ENCODE measurements around the gene ALDH7A1.
"Not testable (repeated sequence)": the region's sequence is repeated elsewhere in the genome, so short reads cannot be mapped to it uniquely, and the experiment has no call there.

ALDH7A1 gene

GRCh38 chr5:126562823-126563222, 32.2 kb downstream of the ALDH7A1 start:
- H3K27me3 ChIP-seq (ENCODE audit: insufficient read depth, low read length, poor library complexity) = no peaks in the 10 kb centered on the region
- TF ChIP-seq CTCF (IDR thresholded peaks at IDR 0.05; ENCODE audit: borderline replicate concordance, extremely low read depth, low read length, poor library complexity, severe bottlenecking) (no peak), EZH2 (IDR thresholded peaks at IDR 0.05; ENCODE audit: borderline replicate concordance, low read depth, low read length, severe bottlenecking) (no peak)
- H4K20me1 ChIP-seq (ENCODE audit: insufficient read depth, low read length) = no peaks in the 10 kb centered on the region
- H3K79me2 ChIP-seq (ENCODE audit: insufficient read depth, low read length) = no peaks in the 10 kb centered on the region
- no peak overlapping the region for H3K4me3 ChIP-seq (ENCODE audit: low read depth in 1 of 2, low read length in 2 of 2)
- H3K36me3 ChIP-seq (ENCODE audit: insufficient read depth, low read length) = no peaks in the 10 kb centered on the region
- H3K9me3 ChIP-seq (ENCODE audit: insufficient read depth, low read length, severe bottlenecking) = no peaks in the 10 kb centered on the region
- no peak overlapping the region for H3K27ac ChIP-seq (ENCODE audit: low read length)
- no peak overlapping the region for H3K4me2 ChIP-seq (ENCODE audit: insufficient read depth, low read length)
- H2AFZ ChIP-seq (ENCODE audit: low read depth, low read length) = no peak overlapping the region
- DNase-seq = no peak
- ATAC-seq (ENCODE audit: insufficient read depth, low read depth) = no peak
- no peak overlapping the region for H3K9ac ChIP-seq (ENCODE audit: low read depth, low read length)
- no peaks in the 10 kb centered on the region for H3K4me1 ChIP-seq (ENCODE audit: insufficient read depth, low read length)

GRCh38 chr5:126561908-126562307, 33.1 kb downstream of the ALDH7A1 start:
- no peaks in the 10 kb centered on the region for H3K27me3 ChIP-seq (ENCODE audit: insufficient read depth, low read length, poor library complexity)
- no peak overlapping the region for H3K4me2 ChIP-seq (ENCODE audit: insufficient read depth, low read length)
- H3K9me3 ChIP-seq (ENCODE audit: insufficient read depth, low read length, severe bottlenecking) = no peaks in the 10 kb centered on the region
- H3K27ac ChIP-seq (ENCODE audit: low read length) = no peak overlapping the region
- DNase-seq (no peak), ATAC-seq (ENCODE audit: insufficient read depth, low read depth) (no peak)
- no peak overlapping the region for H3K9ac ChIP-seq (ENCODE audit: low read depth, low read length)
- H2AFZ ChIP-seq (ENCODE audit: low read depth, low read length) = no peak overlapping the region
- no peaks in the 10 kb centered on the region for H3K4me1 ChIP-seq (ENCODE audit: insufficient read depth, low read length)
- H3K79me2 ChIP-seq (ENCODE audit: insufficient read depth, low read length) = no peaks in the 10 kb centered on the region
- no peaks in the 10 kb centered on the region for H3K36me3 ChIP-seq (ENCODE audit: insufficient read depth, low read length)
- no peaks in the 10 kb centered on the region for H4K20me1 ChIP-seq (ENCODE audit: insufficient read depth, low read length)
- H3K4me3 ChIP-seq (ENCODE audit: low read depth in 1 of 2, low read length in 2 of 2) = no peak overlapping the region
- TF ChIP-seq EZH2 (IDR thresholded peaks at IDR 0.05; ENCODE audit: borderline replicate concordance, low read depth, low read length, severe bottlenecking) = no peak
- peak; percentile 6 for TF ChIP-seq CTCF (IDR thresholded peaks at IDR 0.05; ENCODE audit: borderline replicate concordance, extremely low read depth, low read length, poor library complexity, severe bottlenecking)

DNA sequence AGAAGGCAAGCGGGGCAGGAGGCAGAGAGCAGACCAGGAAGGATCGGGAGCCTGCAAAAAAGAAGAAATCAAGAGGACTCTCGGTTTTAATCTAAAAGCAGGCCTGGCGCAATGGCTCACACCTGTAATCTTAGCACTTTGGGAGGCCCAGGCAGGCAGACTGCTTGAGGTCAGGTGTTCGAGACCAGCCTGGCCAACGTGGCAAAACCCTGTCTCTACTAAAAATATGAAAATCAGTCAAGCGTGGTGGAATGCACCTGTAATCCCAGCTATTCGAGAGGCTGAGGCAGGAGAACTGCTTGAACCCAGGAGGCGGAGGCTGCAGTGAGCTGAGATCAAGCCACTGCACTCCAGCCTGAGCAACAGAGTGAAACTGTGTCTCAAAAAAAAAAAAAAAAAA, 39.9 kb downstream of the ALDH7A1 start:
- DNase-seq; H3K4me2 ChIP-seq (ENCODE audit: insufficient read depth, low read length); H3K27ac ChIP-seq (ENCODE audit: low read length); H3K4me3 ChIP-seq (ENCODE audit: low read depth in 1 of 2, low read length in 2 of 2); H4K20me1 ChIP-seq (ENCODE audit: insufficient read depth, low read length); ATAC-seq (ENCODE audit: insufficient read depth, low read depth); H3K4me1 ChIP-seq (ENCODE audit: insufficient read depth, low read length); H3K79me2 ChIP-seq (ENCODE audit: insufficient read depth, low read length); H3K36me3 ChIP-seq (ENCODE audit: insufficient read depth, low read length); H3K9me3 ChIP-seq (ENCODE audit: insufficient read depth, low read length, severe bottlenecking); H3K27me3 ChIP-seq (ENCODE audit: insufficient read depth, low read length, poor library complexity); H2AFZ ChIP-seq (ENCODE audit: low read depth, low read length); H3K9ac ChIP-seq (ENCODE audit: low read depth, low read length): not testable (repeated sequence)

GRCh38 chr5:126552614-126553013, 42.4 kb downstream of the ALDH7A1 start:
- Histone ChIP-seq H3K27me3 (ENCODE audit: insufficient read depth, low read length, poor library complexity) (peaks cover 2% of the 10 kb centered on the region), H3K27ac (ENCODE audit: low read length) (no peak overlapping the region), H3K4me3 (ENCODE audit: low read depth in 1 of 2, low read length in 2 of 2) (no peak overlapping the region), H3K4me2 (ENCODE audit: insufficient read depth, low read length) (no peak overlapping the region), H3K4me1 (ENCODE audit: insufficient read depth, low read length) (no peaks in the 10 kb centered on the region), H4K20me1 (ENCODE audit: insufficient read depth, low read length) (no peaks in the 10 kb centered on the region), H3K9me3 (ENCODE audit: insufficient read depth, low read length, severe bottlenecking) (no peaks in the 10 kb centered on the region), H3K79me2 (ENCODE audit: insufficient read depth, low read length) (no peaks in the 10 kb centered on the region), H3K9ac (ENCODE audit: low read depth, low read length) (no peak overlapping the region), H3K36me3 (ENCODE audit: insufficient read depth, low read length) (no peaks in the 10 kb centered on the region), H2AFZ (ENCODE audit: low read depth, low read length) (no peak overlapping the region)
- DNase-seq (no peak), ATAC-seq (ENCODE audit: insufficient read depth, low read depth) (no peak)
- TF ChIP-seq EZH2 (IDR thresholded peaks at IDR 0.05; ENCODE audit: borderline replicate concordance, low read depth, low read length, severe bottlenecking) (no peak), CTCF (IDR thresholded peaks at IDR 0.05; ENCODE audit: borderline replicate concordance, extremely low read depth, low read length, poor library complexity, severe bottlenecking) (no peak)

Data from DND-41 (cell line).